GM18526 (cell line): ENCODE measurements around the gene CAVIN1.
A peak's percentile ranks its signal among the peaks of the same experiment; 100 is the strongest.

Experiments
- POLR2A ChIP-seq: IDR thresholded peaks from 3 replicates; pipeline ENCODE4 v1.6.1; 2011; ENCODE audit not compliant: insufficient read length; ENCODE audit errors: extremely low read depth

The CAVIN1 gene

DNA sequence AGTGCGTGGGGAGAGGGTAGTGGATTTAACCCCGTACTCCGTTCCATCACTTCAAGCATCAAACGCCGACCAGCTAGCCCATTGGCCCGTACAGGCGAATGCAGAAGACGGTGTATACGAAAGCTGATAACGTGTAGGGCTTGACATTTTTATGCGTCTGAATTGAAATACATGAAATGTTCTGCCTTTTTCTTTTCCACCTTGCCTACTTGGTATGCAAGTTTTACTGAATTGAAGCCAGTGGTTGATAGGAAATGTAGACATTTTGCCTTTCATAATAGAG lies 34.0 kb downstream of the CAVIN1 start:
- TF ChIP-seq POLR2A: no peak

DNA sequence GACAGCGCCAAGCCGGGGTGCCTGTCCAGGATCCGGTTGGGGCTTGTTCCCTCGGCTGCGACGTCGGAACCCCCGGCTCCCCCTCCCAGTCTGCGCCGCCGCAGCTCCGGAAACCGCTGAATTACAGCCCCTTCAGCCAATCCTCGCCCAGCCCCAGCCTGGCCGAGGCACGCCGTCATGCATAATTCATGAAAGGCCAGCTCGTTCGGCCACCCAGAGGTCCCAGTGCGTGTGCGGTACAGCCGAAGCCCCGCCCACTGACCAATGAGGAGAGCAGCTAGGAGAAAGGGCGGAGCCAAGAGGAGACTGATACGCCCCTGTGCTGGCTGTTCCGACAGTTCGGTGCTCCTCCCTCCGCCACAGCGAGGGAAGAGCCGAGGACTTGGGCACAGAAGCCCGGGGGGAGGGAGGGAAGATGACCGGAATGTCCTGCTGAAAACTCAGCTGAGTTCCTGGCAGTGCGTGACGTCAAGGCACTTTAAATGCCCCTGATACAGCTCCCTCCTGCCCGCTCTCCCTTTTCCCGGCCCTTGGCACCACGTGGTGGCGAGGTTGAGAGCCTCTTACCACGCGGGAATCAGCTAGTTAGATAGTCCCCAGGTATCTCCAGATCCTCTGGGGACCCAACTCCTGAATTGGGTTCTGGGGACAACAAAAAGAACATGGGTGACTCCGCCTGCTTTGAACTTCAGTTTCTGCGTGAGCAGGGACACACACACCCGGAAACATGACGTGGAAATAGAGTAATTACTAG lies 34.5 kb downstream of the CAVIN1 start, which contains the start of gene STAT3:
TSS of gene STAT3 (minus strand) at position 62 of the 754 bp plus-strand sequence. CDS start 39,926 bp downstream, outside the sequence.
- peak; percentile 70 for TF ChIP-seq POLR2A

DNA sequence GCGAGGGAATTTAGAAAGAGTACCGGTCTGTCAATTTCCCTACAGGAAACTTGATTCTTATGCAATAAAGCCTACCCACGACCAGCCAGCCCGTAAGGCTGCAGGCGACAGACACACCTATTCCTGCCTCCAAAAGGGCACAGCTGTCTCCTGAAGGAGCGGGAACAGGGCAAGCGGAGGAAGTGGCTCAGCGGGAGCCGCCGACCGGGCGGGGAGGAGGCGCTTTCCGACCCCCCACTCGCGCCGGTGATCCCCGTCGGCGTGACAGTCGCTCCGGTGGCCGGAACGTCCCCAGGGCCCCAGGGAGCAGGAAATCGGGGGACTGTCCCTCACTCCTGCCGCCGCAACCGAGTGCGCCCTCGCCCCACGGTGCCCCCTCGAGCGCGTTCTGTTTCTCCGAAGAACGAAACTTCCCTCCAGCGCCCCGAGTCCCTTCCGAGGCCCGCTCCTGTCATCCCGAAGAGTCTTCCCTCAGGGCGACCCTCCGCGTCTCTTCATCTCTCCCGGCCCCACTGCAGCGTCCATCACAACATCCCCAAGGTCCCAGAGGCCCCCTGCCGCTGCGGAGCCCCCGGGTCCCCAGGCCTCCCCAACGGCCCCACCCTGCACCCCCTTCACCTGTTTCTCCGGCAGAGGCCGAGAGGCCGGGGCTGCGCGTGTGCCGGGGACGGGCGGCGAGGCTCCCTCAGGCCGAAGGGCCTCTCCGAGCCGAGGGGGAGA lies 35.2 kb downstream of the CAVIN1 start:
- no peak for TF ChIP-seq POLR2A

DNA sequence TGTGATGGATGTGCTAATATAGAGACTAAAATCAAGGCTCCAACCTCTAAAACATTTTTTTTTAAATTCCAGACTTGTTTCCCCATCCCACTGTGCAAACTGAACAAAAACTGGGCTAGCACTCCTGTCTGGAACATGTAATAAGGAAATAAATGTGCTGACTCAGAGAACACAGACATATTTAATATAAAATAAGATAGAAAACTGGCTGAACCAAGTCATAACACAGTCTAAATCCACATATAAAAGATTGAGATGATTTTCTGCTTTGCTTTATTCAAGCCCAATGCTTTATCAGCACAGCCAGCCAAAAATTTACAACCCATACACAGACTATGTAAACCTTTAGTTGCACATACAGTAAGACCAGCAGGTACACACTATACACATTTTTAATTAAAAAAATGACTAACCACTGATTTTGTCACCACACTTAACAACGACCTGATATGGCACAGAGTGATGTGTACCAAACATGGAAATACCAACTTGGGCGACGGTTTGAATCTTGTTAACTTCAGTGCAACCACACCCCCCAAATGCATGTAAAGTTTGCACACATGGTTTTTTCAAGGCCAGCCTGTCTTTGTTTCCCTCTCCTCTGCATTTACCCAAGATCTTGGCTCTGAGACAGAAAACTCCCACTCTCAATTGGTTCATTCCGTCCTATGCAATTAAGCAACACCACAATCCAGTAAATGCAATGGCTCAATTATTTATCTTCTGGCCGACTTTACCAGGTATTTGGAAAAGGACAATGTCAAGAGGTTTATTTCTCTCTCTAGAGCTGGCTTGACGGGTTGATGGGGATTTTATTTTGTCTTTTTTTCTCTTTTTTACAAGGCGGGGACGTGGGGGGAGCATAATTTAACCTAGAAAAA lies 36.0 kb downstream of the CAVIN1 start:
- no peak for TF ChIP-seq POLR2A

DNA sequence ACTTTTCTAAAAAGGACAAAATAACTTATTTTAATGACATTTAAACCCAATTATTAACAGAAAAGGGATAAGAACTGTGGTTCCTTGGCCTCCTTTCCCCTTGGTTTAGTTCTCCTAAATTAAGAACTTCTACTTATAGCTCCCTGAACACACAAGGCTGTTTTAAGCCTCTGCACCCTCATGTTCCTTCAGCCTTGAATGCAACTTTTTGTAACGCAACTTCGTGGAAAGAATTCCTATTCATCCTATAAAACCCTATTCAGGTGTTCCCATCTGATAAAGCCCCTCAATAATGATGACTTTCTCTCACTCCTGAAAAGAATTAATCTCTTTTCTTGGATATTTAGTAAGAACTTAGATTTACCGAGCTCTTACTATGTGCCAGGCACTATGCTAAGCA lies 41.2 kb downstream of the CAVIN1 start:
- no peak for TF ChIP-seq POLR2A

DNA sequence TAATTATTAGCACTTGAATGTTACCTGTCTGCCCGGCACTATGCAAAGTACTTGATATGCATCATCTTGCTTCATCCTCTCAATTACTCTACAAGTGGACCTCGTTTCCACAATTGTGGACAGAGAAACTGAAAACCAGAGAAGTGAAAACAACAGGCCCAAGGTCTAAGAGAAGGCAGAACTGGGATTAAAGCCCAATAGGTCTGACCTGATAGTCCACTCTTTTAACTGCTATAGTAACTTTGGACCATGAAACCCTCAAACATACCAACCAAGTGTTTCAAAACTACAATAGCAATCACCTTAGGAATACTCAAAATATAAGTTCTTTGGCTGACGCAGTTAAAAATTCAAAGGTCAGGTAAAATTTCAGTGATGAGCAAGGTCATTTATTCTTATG lies 42.1 kb downstream of the CAVIN1 start:
- TF ChIP-seq POLR2A: no peak

DNA sequence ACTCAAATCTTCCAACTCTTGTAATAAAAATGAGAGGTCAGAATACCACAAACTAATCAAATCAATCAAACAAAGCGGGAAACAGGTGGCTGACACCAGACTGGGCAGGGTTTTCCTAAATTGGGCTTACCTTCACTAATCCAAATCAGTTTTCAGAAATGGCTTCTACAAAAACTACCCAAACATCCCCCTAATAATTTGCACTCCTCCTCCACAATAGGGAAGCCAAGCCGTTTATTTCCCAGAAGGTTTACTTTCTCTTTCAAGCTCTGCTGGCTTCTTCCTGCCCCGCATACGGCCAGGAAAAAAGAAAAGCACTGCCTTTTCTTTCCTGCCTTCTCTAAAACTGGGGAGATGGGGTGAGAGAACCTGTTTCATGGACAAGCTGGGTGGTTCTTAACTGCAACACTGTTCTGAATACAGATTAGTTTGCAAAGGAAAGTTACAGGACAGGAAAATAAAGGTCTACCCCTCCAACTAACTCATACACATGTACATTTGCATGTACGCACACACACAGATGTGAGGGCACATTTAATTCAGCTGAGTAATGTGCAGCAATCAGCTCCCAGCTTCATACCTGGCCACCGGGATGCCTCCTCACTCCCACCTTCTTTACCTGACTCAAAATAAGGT lies 44.0 kb downstream of the CAVIN1 start:
- TF ChIP-seq POLR2A: no peak

DNA sequence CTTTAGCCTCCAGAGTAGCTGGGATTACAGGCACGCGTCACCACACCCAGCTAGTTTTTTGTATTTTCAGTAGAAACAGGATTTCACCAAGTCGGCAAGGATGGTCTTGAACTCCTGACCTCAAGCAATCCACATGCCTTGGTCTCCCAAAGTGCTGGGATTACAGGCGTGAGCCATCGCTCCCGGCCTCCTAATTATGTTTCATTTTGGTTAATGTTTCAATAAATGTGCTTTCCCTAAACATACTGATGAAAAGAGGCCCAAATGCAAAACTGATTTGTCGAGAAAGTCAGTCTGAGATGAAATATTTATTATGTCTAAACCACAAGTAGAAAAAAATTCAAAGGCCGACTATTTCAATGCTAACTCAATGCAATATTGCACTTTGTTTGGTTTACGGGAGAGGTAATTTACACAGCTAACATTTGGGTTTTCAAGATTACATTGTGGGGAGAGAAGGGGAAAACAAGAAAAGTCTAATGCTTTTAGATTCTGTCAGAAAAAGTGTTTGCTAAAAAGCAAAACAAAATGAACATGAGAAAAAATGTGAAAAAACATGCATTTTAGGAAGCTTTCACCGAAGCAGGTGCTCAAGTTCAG lies 44.6 kb downstream of the CAVIN1 start:
- no peak for TF ChIP-seq POLR2A

DNA sequence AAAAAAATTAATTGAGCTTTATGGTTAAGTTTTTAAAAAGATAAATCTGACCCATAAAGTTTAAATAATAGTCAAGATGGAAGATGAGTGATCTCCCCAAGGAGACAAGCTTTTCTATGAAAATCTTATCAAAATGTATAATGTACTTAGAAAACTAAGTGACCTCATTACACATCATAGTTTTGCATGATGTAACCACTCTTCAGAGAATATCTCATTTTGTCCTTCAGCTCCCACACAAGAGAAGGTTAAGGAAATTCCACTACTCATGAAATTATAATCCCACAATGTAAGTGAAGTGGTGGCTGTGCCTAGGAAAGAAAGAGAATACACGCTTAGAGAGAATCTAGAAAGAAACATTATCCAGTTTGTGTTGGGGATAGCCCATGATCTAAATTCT lies 49.2 kb downstream of the CAVIN1 start:
- TF ChIP-seq POLR2A: no peak

DNA sequence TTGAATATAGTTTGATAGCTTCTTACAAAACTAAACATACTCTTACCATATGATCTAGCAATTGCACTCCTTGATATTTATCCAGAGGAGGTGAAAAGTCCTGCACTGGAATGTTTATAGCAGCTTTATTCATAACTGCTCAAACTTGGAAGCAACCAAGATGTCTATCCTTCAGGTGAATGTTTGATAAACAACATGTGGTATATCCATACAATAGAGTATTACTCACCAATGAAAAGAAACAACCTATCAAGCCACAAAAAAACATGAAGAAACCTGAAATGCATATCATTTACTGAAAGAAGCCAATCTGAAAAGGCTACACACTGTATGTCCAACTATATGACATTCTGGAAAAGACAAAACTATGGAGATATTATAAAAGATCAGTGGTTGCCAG lies 50.9 kb downstream of the CAVIN1 start:
- TF ChIP-seq POLR2A: no peak

DNA sequence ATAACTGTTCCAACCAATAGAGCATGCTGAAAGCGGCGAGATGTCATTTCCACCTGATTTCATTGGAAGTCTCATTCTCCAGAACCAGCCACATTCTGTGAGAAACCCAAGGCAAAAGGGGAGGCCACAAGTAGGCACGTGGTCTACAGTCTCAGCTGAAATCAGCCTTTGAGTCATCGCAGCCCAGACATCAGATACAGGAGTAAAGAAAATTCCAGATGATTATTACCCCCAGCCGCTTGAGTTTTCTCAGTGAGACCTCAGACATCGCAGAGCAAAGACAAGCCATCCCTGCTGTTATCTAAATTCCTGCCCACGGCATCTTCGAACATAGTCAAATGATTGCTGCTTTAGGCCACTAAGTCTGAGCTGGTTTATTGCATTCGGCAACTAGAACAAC lies 57.9 kb downstream of the CAVIN1 start:
- TF ChIP-seq POLR2A: no peak

DNA sequence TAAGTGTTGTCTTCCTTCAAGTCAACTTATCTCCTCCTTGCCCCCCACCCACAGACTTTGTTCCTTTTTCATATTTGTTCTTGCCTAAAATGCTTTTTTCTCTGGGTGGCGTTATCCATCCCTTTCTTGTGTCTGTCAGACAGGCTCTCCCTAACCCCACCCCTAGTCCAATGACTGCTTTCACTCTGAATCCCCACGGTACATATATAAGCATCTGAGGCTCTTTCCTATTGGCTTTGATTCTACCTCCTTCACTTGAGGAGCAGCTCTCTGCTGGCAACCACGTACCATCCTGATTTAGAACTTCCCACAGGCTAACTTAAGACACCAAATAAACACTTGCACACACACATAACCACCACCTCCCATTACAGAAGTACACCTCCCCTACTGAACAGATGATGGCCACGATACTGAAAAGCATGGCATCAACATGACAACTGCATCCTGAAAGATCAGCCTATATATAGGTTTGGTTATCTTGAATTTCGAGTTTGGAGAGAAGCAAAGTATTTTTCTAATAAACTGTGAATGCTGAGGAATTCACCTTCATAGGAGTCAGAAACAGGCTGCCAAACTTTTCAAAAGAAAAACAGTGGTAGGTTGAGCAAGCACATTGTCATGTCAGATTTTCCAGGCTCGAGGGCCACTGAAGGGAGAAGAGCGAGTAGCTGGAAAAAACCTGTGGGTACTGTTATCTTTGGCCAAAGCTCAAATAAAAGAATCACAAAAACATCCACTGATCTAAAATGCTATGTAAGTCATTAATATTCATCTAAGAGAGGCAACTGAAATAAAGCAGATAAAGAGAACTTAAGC lies 59.1 kb downstream of the CAVIN1 start:
- no peak for TF ChIP-seq POLR2A

DNA sequence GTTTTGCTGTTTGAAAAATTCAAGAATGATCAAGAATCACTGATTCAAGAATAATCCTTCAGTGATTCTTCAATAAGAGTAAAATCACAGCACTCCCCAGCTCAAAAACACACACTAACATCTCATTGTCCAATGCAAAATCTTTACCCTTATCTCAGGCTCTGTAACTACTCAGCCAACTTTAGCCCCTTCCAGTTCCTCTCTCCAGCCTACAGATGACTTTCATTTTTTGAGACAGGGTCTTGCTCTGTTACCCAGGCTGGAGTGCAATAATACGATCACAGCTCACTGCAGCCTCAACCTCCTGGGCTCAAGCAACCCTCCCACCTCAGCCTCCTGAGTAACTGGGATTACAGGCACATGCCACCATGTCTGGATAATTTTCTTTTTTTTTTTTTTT lies 59.8 kb downstream of the CAVIN1 start:
- no peak for TF ChIP-seq POLR2A
